Right atrium auricular region (tissue), 2 donors: ENCODE results near the gene KLHL12. TPM values are rescaled to one million over a fixed set of nuclear protein-coding genes. Genes with fewer than 3 reads are reported as not detected.
"Not testable (repeated sequence)": the region's sequence is repeated elsewhere in the genome, so short reads cannot be mapped to it uniquely, and the experiment has no call there.

ENCODE experiments used
- DNase-seq: peaks from one replicate; pipeline ENCODE4 v3.0.0-alpha.2; 2019; ENCODE audit warnings: low spot score
- H3K27ac ChIP-seq, 2 donors: fragments of 200-600 bp; sonication (generic); 1 replicate in 1 of 2; 2 replicates in 1 of 2; pipeline ENCODE4 v1.5.1; 2016 to 2019
- H3K27me3 ChIP-seq, 2 donors: fragments of 200-600 bp; sonication (generic); one replicate each; pipeline versions ENCODE4 v1.5.1 to v1.6.0; 2017 to 2019
- H3K36me3 ChIP-seq: fragments of 200-600 bp; sonication (generic); one replicate; pipeline ENCODE4 v1.5.1; 2016
- H3K4me1 ChIP-seq, 2 donors: fragments of 200-600 bp; sonication (generic); one replicate each; pipeline versions ENCODE4 v1.5.1 to v1.6.0; 2017 to 2019
- H3K4me3 ChIP-seq, 2 donors: fragments of 200-600 bp; sonication (generic); 1 replicate in 1 of 2; 2 replicates in 1 of 2; pipeline ENCODE4 v1.5.1; 2017 to 2019; ENCODE audit warnings: mild to moderate bottlenecking in 1 of 2, moderate library complexity in 1 of 2
- H3K9me3 ChIP-seq, 2 donors: fragments of 200-600 bp; sonication (generic); one replicate each; pipeline ENCODE4 v1.5.1; 2019
- total RNA-seq, 2 donors: library from RNA; depleted of rRNA; stranded (reverse); fragments of >200 nt; gene quantifications; one replicate each; pipeline ENCODE4 v1.1.0, GENCODE V29; 2016
- TF ChIP-seq, protein P1 (sequence below), 2 donors: fragments of 200-600 bp; sonication (generic); IDR thresholded peaks; one replicate each; pipeline ENCODE4 v1.5.1; 2019; ENCODE audit warnings: antibody characterized with exemption in 2 of 2

KLHL12 gene
- total RNA-seq, 2 donors from 2014 or later: 13.9 to 18.4 TPM

DNA sequence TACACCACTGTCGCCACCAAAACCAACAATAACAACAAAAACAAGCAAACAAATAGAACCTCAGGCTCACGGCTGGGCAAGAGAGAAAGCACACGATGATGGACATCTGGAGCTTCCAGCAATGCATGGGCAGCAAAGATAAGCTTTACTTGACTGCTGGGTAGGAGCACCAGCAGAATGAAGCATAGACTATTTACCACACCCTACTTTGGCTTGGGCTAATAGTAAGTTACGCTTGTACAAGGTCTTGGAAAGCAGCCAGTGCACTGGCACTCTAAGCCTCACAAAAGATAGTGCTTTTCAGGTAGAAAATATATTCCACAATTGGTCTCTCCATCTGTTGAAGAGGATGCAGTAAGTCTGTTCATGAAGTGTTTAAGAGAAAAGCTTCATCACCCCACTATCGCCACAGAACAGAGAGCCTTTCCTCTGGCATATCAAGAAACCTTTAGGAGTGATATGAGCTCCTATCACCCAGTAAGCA, 17.4 kb upstream of the KLHL12 start:
- Histone ChIP-seq H3K4me3 (no peak overlapping the region), H3K9me3 (no peaks in the 10 kb centered on the region), H3K36me3 (peaks cover 81% of the 10 kb centered on the region), H3K4me1 (no peaks in the 10 kb centered on the region), H3K27me3 (no peaks in the 10 kb centered on the region), H3K27ac (no peak overlapping the region)
- TF ChIP-seq, protein P1, sequence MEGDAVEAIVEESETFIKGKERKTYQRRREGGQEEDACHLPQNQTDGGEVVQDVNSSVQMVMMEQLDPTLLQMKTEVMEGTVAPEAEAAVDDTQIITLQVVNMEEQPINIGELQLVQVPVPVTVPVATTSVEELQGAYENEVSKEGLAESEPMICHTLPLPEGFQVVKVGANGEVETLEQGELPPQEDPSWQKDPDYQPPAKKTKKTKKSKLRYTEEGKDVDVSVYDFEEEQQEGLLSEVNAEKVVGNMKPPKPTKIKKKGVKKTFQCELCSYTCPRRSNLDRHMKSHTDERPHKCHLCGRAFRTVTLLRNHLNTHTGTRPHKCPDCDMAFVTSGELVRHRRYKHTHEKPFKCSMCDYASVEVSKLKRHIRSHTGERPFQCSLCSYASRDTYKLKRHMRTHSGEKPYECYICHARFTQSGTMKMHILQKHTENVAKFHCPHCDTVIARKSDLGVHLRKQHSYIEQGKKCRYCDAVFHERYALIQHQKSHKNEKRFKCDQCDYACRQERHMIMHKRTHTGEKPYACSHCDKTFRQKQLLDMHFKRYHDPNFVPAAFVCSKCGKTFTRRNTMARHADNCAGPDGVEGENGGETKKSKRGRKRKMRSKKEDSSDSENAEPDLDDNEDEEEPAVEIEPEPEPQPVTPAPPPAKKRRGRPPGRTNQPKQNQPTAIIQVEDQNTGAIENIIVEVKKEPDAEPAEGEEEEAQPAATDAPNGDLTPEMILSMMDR (IDR thresholded peaks at IDR 0.05): no peak
- no peak for DNase-seq

DNA sequence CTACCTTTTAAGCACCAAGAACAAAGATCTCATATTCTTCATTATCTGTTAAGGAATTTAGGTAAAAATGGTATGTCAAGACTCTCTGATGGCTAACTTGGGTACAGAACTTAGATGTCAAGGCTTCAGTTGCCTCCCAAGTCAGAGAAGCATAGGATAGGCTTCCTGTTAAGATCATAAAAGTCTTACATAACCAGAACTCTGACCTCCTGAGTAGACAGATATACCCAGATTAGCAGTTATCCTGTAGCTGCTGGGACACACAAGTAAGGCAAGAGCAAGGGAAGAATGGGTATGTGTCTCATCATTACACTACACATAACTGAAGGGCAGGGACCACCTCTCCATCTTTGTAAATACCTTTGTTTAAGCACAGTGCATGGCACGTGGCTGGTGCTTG, 15.4 kb upstream of the KLHL12 start:
- Histone ChIP-seq H3K36me3 (peaks cover 64% of the 10 kb centered on the region), H3K4me1 (no peaks in the 10 kb centered on the region), H3K27me3 (no peaks in the 10 kb centered on the region), H3K27ac (no peak overlapping the region), H3K9me3 (no peaks in the 10 kb centered on the region), H3K4me3 (no peak overlapping the region)
- no peak for DNase-seq
- TF ChIP-seq, protein P1 (IDR thresholded peaks at IDR 0.05): no peak

DNA sequence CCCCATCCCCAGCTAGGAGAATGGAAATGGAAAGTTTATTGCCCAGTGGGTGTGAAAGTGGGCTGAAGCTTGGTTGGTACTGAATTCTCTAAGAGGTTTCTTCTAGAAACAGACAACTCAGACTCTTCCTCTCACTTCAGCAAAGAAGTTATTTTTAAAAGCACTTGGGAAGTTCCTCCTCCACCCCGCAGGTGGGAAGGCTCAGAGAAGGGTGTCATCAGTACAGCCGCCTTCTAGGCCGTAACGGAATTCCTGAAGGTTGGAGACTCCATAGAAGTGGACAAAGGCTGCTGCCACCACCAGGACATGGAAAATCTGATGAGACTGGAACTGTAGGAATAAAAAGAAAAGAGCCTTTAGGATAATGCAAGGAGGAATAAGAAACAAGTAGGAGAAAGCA, 14.3 kb upstream of the KLHL12 start:
- no peak for DNase-seq
- Histone ChIP-seq H3K4me3 (no peak overlapping the region), H3K27me3 (no peaks in the 10 kb centered on the region), H3K9me3 (no peaks in the 10 kb centered on the region), H3K36me3 (peaks cover 58% of the 10 kb centered on the region), H3K4me1 (no peaks in the 10 kb centered on the region), H3K27ac (no peak overlapping the region)
- TF ChIP-seq, protein P1 (IDR thresholded peaks at IDR 0.05): no peak

DNA sequence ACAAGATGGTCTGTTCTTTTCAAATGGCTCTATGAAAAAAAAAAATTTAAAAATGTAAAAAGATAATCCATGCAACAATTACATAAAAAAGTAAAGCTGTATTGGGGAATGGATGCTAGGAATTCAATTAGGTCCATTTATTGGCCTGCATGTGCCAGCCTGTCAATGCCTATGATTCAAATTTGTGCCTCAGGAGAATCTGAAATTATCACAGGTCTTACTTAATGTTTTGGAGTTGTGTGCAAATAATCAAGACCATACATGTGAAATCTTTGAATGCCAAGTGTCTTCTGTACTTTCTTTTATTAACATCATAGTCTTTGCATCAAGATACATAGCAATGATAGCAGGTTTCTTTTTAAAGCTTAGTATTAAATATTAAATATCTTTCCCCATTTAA, 13.5 kb upstream of the KLHL12 start:
- peaks cover 50% of the 10 kb centered on the region for H3K36me3 ChIP-seq
- no peak overlapping the region for H3K27ac ChIP-seq
- H3K4me1 ChIP-seq: no peaks in the 10 kb centered on the region
- H3K27me3 ChIP-seq: no peaks in the 10 kb centered on the region
- DNase-seq: no peak
- TF ChIP-seq, protein P1 (IDR thresholded peaks at IDR 0.05): no peak
- H3K9me3 ChIP-seq: no peaks in the 10 kb centered on the region
- no peak overlapping the region for H3K4me3 ChIP-seq

DNA sequence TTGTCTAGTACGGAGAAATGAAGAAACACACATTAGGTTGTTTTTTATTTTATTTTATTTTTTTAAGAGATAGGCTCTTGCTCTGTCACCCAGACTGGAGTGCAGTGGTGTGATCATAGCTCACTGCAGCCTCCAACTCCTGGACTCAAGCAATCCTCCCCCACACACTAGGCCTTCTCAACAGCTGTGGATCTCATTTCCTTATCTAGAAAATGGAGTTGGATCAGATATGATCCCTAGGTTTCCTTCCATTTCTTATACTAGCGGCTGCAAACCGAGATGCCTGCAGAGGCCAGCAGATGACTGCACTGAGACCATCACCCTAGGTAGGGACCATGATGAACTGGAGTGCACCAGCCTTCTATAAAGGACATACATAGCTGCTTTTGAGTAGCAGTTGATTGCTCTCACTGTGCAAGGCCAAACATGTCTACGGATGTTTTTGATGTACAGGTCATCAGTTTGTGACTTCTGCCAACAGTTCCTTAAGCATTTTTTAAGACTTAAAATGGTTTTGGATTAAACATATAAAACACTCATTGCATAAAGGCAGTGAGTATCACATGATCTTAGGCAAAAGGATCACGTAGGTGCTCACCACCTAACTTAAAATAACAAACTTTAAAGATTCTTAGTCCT, 11.4 kb upstream of the KLHL12 start:
- no peak overlapping the region for H3K27ac ChIP-seq
- H3K4me1 ChIP-seq: no peaks in the 10 kb centered on the region
- H3K36me3 ChIP-seq: peaks cover 29% of the 10 kb centered on the region
- no peaks in the 10 kb centered on the region for H3K9me3 ChIP-seq
- no peak for DNase-seq
- TF ChIP-seq, protein P1 (IDR thresholded peaks at IDR 0.05): no peak
- H3K4me3 ChIP-seq: no peak overlapping the region
- no peaks in the 10 kb centered on the region for H3K27me3 ChIP-seq

DNA sequence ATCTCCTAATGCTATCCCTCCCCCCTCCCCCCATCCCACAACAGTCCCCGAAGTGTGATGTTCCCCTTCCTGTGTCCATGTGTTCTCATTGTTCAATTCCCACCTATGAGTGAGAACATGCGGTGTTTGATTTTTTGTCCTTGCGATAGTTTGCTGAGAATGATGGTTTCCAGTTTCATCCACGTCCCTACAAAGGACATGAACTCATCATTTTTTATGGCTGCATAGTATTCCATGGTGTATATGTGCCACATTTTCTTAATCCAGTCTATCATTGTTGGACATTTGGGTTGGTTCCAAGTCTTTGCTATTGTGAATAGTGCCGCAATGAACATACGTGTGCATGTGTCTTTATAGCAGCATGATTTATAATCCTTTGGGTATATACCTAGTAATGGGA, 9.4 kb upstream of the KLHL12 start:
- Histone ChIP-seq H3K36me3 (peaks cover 12% of the 10 kb centered on the region), H3K9me3 (peaks cover 0 to 11% of the 10 kb centered on the region in 2 donors)
- H3K27ac ChIP-seq, DNase-seq, H3K4me1 ChIP-seq, H3K4me3 ChIP-seq, H3K27me3 ChIP-seq: not testable (repeated sequence)
